HL-60 (cell line): ENCODE results near the gene CCDC190.

Source experiments
- DNase-seq, 2 experiments: peaks; one replicate each; pipeline ENCODE4 v3.0.0-alpha.2; 2010 to 2020; ENCODE audit warnings: low read depth in 1 of 2, low spot score in 1 of 2
- H3K27ac ChIP-seq: fragments of 250-450 bp; sonication (Bioruptor Pico); replicated peaks from 2 replicates; pipeline ENCODE4 v1.5.1; 2020; ENCODE audit warnings: mild to moderate bottlenecking, moderate library complexity
- H3K27me3 ChIP-seq: fragments of 250-450 bp; sonication (Bioruptor Pico); 2 replicates; pipeline ENCODE4 v1.5.1; 2021; ENCODE audit warnings: mild to moderate bottlenecking, moderate library complexity; ENCODE audit not compliant: insufficient read depth, poor library complexity, severe bottlenecking
- H3K4me3 ChIP-seq: replicated peaks from 2 replicates; pipeline ENCODE4 v1.5.1; 2011; ENCODE audit warnings: mild to moderate bottlenecking, control low read depth, low read length; ENCODE audit not compliant: insufficient read depth
- CTCF ChIP-seq: IDR thresholded peaks from one replicate; pipeline ENCODE4 v1.5.1; 2011; ENCODE audit warnings: low read length, control low read depth, inconsistent platforms; ENCODE audit not compliant: insufficient read depth
- GABPA ChIP-seq: IDR thresholded peaks from 2 replicates; pipeline ENCODE4 v1.6.1; 2012; ENCODE audit warnings: low read depth
- POLR2AphosphoS5 ChIP-seq: IDR thresholded peaks from 2 replicates; pipeline ENCODE4 v1.6.1; 2012; ENCODE audit warnings: low read depth
- REST ChIP-seq: IDR thresholded peaks from 2 replicates; pipeline ENCODE4 v1.6.1; 2012; ENCODE audit warnings: low read depth; ENCODE audit not compliant: insufficient replicate concordance
- SPI1 ChIP-seq: IDR thresholded peaks from 2 replicates; pipeline ENCODE4 v1.6.1; 2012; ENCODE audit warnings: low read depth, mild to moderate bottlenecking, borderline replicate concordance
- long read RNA-seq: library from polyadenylated mRNA; unstranded; transcript quantifications from one replicate; pipeline ENCODE4 v2.0.0, GENCODE V29; 2020

The CCDC190 gene
- long read RNA-seq, result 0 reads

DNA sequence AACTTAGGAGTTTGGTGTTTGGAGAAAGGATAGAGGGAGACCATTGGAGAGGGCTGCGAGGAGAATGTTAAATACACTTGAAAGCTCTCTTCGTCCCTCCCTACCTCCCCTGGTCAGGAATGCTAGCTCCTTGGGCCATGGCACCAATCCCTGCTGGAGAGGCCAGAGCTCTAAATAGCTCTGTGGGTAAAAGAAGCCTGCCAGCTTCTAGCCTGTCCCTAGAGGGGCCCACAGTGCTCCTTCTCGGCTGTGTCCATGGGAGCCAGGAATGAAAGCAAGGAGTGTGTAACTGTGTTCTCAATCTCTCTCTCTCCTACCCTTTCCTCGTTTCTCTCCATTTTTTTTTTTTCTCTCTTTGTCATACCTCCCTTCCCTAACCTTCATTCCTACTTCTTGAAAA, at the start of gene CCDC190:
Gene CCDC190 (minus strand): TSS at position 75 of the 400 bp plus-strand sequence. CDS start 1,529 bp downstream, outside the sequence.
- DNase-seq, result no peak
- H3K4me3 ChIP-seq, result no peak within 1 kb of the TSS
- no peak within 1 kb of the TSS for H3K27ac ChIP-seq
- H3K27me3 ChIP-seq, result peaks cover 7% of the 10 kb centered on the region
- TF ChIP-seq GABPA (no peak), SPI1 (no peak), REST (no peak), POLR2AphosphoS5 (no peak), CTCF (no peak)

DNA sequence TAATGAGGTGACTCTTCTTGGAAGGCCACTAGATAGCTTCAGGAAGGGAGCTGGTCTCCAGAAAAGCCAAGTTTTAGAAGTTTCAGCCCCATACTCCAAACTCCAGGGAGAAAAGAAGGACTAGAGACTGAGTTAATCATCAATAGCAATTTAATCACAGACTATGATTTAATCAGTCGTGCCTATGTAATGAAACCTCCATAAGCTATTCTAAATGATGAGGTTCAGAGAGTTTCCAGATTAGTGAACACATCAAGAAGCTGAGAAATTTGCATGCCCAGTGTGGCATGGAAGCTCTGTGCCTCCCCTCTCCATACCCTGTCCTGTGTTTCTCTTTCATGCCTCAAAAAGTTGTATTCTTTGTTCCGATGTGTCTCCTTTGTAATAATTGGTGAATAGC, 49.2 kb upstream of the CCDC190 start:
- Histone ChIP-seq H3K4me3 (no peak overlapping the region), H3K27me3 (no peaks in the 10 kb centered on the region), H3K27ac (no peak overlapping the region)
- no peak for TF ChIP-seq SPI1
- TF ChIP-seq REST, result no peak
- TF ChIP-seq POLR2AphosphoS5, result no peak
- no peak for TF ChIP-seq CTCF
- no peak for TF ChIP-seq GABPA
- no peak for DNase-seq

DNA sequence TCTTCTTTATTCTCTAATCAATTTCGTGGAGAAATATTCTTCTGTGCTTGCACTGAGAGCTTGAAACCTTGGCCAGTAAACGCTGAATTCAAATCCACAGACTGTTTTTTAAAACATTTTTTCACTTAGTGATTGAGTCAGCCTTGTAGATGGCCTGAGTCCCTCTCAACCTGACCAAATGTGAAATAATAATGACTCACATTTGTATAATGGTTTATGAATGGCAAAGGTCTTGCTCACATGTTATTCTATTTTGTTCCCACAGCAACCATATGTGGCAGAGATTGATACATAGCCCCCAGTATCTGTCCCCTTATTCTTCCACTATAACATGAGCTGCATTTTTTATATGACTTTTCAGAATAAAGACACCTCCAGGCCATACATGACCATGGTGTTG, 47.8 kb upstream of the CCDC190 start:
- DNase-seq, result no peak
- H3K4me3 ChIP-seq, result no peak overlapping the region
- TF ChIP-seq REST (no peak), GABPA (no peak), SPI1 (no peak), CTCF (no peak), POLR2AphosphoS5 (no peak)
- no peaks in the 10 kb centered on the region for H3K27me3 ChIP-seq
- no peak overlapping the region for H3K27ac ChIP-seq
